Mesothelial cell of epicardium (in vitro differentiated cells): Measurements from ENCODE around the gene SND1. TPM values are rescaled to one million over a fixed set of nuclear protein-coding genes. Genes with fewer than 3 reads are reported as not detected.

ENCODE experiments used
- DNase-seq, 2 experiments: peaks; one replicate each; pipeline ENCODE4 v3.0.0; 2021; ENCODE audit warnings: low spot score in 2 of 2; ENCODE audit not compliant: unreplicated experiment in 2 of 2
- H3K27ac Mint-ChIP-seq: 2 replicates; pipeline ENCODE4 v1.8.0; 2021; ENCODE audit warnings: mixed read lengths
- H3K27me3 Mint-ChIP-seq: 2 replicates; pipeline ENCODE4 v1.8.0; 2021; ENCODE audit warnings: low read depth, mixed read lengths
- H3K36me3 Mint-ChIP-seq: 2 replicates; pipeline ENCODE4 v1.8.0; 2021; ENCODE audit warnings: mixed read lengths
- H3K4me1 Mint-ChIP-seq: 2 replicates; pipeline ENCODE4 v1.8.0; 2021; ENCODE audit warnings: mixed read lengths
- H3K4me3 Mint-ChIP-seq: 2 replicates; pipeline ENCODE4 v1.8.0; 2021; ENCODE audit warnings: mild to moderate bottlenecking, moderate library complexity, mixed read lengths
- H3K9me3 Mint-ChIP-seq: 2 replicates; pipeline ENCODE4 v1.8.0; 2021; ENCODE audit warnings: mixed read lengths
- total RNA-seq: library from RNA; stranded (reverse); gene quantifications from 3 replicates; pipeline ENCODE4 v1.2.1, GENCODE V29; 2021
- TF ChIP-seq, protein P1 (sequence below): fragments of 200-600 bp; sonication (generic); IDR thresholded peaks from one replicate; pipeline ENCODE4 v1.5.0; 2021; ENCODE audit warnings: antibody characterized with exemption; ENCODE audit not compliant: unreplicated experiment

SND1 gene
- total RNA-seq, 1 donor from 2014 or later: 211 TPM

DNA sequence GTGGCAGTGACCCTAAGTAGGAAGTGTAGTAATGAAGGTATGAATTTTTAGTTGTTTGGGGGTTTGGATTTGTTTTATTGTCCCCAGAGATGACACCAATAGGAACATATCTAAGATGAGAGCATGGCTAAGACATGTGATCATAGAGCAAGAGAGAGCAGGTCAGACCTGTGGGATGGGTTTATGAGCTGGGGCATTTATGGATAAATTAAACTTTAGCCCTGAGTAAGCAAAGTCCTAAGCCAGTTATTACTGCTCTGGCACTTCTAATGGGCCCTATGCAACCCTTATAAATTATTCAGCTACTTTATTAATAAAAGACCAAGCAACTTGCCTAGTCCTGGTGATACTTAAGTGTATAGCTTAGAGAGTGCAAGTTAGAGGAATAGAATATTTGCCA lies 294.1 kb downstream of the SND1 start:
- H3K27ac Mint-ChIP-seq: no peak overlapping the region
- H3K9me3 Mint-ChIP-seq: no peaks in the 10 kb centered on the region
- H3K4me3 Mint-ChIP-seq: no peak overlapping the region
- DNase-seq: no peak
- H3K27me3 Mint-ChIP-seq: no peaks in the 10 kb centered on the region
- TF ChIP-seq, protein P1, sequence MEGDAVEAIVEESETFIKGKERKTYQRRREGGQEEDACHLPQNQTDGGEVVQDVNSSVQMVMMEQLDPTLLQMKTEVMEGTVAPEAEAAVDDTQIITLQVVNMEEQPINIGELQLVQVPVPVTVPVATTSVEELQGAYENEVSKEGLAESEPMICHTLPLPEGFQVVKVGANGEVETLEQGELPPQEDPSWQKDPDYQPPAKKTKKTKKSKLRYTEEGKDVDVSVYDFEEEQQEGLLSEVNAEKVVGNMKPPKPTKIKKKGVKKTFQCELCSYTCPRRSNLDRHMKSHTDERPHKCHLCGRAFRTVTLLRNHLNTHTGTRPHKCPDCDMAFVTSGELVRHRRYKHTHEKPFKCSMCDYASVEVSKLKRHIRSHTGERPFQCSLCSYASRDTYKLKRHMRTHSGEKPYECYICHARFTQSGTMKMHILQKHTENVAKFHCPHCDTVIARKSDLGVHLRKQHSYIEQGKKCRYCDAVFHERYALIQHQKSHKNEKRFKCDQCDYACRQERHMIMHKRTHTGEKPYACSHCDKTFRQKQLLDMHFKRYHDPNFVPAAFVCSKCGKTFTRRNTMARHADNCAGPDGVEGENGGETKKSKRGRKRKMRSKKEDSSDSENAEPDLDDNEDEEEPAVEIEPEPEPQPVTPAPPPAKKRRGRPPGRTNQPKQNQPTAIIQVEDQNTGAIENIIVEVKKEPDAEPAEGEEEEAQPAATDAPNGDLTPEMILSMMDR: no peak
- H3K36me3 Mint-ChIP-seq: peaks cover 2% of the 10 kb centered on the region
- H3K4me1 Mint-ChIP-seq: peaks cover 39% of the 10 kb centered on the region

DNA sequence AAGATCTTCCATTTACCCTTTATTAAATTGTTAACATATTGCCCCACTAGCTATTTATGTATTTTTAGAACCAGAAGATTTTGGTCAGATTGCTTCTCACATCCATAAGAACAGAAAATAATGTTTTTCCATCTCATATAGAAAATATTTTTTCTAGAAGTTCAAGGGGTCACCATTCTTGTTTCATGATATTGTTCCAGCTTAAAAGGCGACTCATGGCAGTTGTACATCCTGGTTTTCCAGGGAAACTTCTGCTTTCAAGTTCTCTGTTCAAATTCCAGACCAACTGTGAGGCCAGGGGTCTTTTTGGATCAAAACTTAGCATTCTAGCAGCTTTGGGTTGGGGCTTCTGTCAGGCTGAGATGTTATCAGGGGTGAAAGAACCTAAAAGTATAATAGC lies 294.9 kb downstream of the SND1 start:
- Mint-ChIP-seq H3K27ac (no peak overlapping the region), H3K9me3 (no peaks in the 10 kb centered on the region), H3K4me3 (no peak overlapping the region), H3K36me3 (peaks cover 2% of the 10 kb centered on the region), H3K27me3 (no peaks in the 10 kb centered on the region), H3K4me1 (peaks cover 39% of the 10 kb centered on the region)
- TF ChIP-seq, protein P1: no peak
- DNase-seq: no peak

DNA sequence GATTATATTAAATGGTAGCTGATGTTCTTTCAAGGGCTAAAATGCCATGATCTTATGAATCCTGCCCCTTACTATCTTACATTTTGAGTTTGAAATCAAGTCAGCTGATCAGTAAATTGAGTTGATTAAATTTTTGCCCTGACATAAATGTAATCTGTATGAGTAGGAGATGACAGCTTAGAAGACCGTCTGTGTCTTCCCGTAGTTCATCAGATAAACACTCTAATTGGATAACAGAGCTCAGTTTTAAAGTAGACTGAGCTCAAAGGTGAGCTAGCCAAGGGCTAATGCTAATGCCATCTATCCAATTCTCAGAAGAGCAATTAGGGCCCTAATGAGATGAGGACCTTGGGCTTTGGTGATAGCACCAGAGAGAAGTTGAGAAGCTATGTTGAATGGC lies 296.3 kb downstream of the SND1 start:
- TF ChIP-seq, protein P1: no peak
- H3K36me3 Mint-ChIP-seq: peaks cover 2% of the 10 kb centered on the region
- H3K4me1 Mint-ChIP-seq: peaks cover 39% of the 10 kb centered on the region
- no peak for DNase-seq
- H3K4me3 Mint-ChIP-seq: no peak overlapping the region
- H3K27ac Mint-ChIP-seq: no peak overlapping the region
- H3K9me3 Mint-ChIP-seq: no peaks in the 10 kb centered on the region
- H3K27me3 Mint-ChIP-seq: no peaks in the 10 kb centered on the region

DNA sequence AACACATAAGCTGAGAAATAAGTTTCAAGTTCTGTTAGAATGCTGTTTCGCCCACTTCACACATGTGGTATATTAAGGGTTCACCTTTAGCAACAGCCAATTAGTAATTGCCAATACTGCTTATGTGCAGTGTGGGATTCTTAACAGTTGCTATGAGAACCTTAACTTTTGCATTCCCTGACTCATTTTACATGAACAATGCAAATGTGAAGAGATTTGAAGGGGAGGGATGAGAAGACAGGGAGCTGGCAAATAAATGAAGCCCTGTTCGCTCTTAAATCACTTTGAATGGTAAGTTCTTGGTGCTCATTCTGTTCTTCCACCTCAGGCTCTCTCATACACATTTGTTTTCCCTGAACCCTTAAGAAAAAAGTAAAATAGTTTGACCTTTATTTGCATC lies 296.9 kb downstream of the SND1 start:
- peaks cover 2% of the 10 kb centered on the region for H3K36me3 Mint-ChIP-seq
- no peaks in the 10 kb centered on the region for H3K9me3 Mint-ChIP-seq
- no peaks in the 10 kb centered on the region for H3K27me3 Mint-ChIP-seq
- no peak overlapping the region for H3K4me3 Mint-ChIP-seq
- peaks cover 33% of the 10 kb centered on the region for H3K4me1 Mint-ChIP-seq
- TF ChIP-seq, protein P1: no peak
- H3K27ac Mint-ChIP-seq: peak overlapping the region; percentile 67
- no peak for DNase-seq

DNA sequence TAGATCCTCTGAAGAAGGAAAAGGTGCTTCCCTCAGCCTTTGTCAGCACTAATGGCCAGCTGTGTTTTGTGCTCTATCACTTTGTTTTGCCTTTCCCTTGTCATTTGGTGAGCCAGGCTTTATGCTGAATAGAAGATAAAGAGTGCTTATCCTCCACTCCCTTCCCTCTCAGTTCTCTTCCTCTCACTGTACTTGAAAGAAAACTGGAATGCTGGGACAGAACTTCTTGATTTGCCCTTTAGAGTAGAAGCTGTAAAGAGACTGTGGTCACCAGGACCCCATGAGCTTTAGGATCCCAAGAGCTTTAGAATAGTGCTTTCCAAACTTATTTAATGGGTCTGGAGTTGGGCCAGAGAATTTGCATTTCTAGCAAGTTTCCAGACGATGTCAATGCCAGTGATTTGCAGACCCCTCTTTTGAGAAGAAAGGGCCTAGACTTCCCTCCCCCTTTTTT lies 297.8 kb downstream of the SND1 start:
- Mint-ChIP-seq H3K27ac (peak overlapping the region; percentile 31), H3K4me1 (peaks cover 27% of the 10 kb centered on the region), H3K36me3 (peaks cover 2% of the 10 kb centered on the region), H3K9me3 (no peaks in the 10 kb centered on the region), H3K4me3 (no peak overlapping the region), H3K27me3 (no peaks in the 10 kb centered on the region)
- no peak for DNase-seq
- TF ChIP-seq, protein P1: no peak
